MCF 10A (cell line): ENCODE data around the gene C1orf21. TPM values are rescaled to one million over a fixed set of nuclear protein-coding genes. Genes with fewer than 3 reads are reported as not detected.

Experiments
- BruUV-seq: library from RNA; stranded (reverse); fragments of 400-500 nt; replicated peaks from 2 replicates; lab custom pipeline; 2021; lab: Mats Ljungman, UMichigan
- CTCF ChIA-PET: fragments of 300-600 bp; sonication (Branson Sonifier 250); formaldehyde crosslinking; extraction: SDS; loops from one replicate; lab custom pipeline; 2021; ENCODE audit warnings: antibody characterized with exemption, inconsistent platforms; lab: Yijun Ruan, JAX
- POLR2A ChIA-PET: fragments of 300-600, 350-650 bp; sonication (Branson Sonifier 250); formaldehyde crosslinking; extraction: SDS; loops from one replicate; lab custom pipeline; 2020; ENCODE audit warnings: antibody characterized with exemption, inconsistent platforms; lab: Yijun Ruan, JAX
- DNase-seq: peaks from one replicate; pipeline ENCODE4 v3.0.0-alpha.2; 2018; ENCODE audit not compliant: unreplicated experiment
- H3K27ac Mint-ChIP-seq: one replicate; pipeline ENCODE4 v1.8.0; 2022; ENCODE audit warnings: mild to moderate bottlenecking, low read depth, mixed read lengths; ENCODE audit not compliant: unreplicated experiment
- H3K27me3 Mint-ChIP-seq: one replicate; pipeline ENCODE4 v1.8.0; 2022; ENCODE audit warnings: mixed read lengths; ENCODE audit not compliant: insufficient read depth, unreplicated experiment
- H3K36me3 Mint-ChIP-seq: one replicate; pipeline ENCODE4 v1.8.0; 2022; ENCODE audit warnings: mild to moderate bottlenecking, moderate library complexity, mixed read lengths; ENCODE audit not compliant: insufficient read depth, unreplicated experiment
- H3K4me1 Mint-ChIP-seq: one replicate; pipeline ENCODE4 v1.8.0; 2022; ENCODE audit warnings: mixed read lengths; ENCODE audit not compliant: insufficient read depth, unreplicated experiment
- H3K4me3 Mint-ChIP-seq: one replicate; pipeline ENCODE4 v1.8.0; 2022; ENCODE audit warnings: mild to moderate bottlenecking, moderate library complexity, mixed read lengths; ENCODE audit not compliant: unreplicated experiment
- H3K9me3 Mint-ChIP-seq: one replicate; pipeline ENCODE4 v1.8.0; 2022; ENCODE audit warnings: mixed read lengths; ENCODE audit not compliant: unreplicated experiment
- intact Hi-C: fragments of 100-400 bp; cut with micrococcal nuclease; formaldehyde crosslinking; loops from 2 replicates; pipeline ENCODE4 v1.14.1; 2022
- total RNA-seq: library from RNA; stranded (reverse); gene quantifications from 2 replicates; pipeline ENCODE4 v1.2.3, GENCODE V29; 2022
- TF ChIP-seq, protein P1 (sequence below): fragments of 200-600 bp; IDR thresholded peaks from one replicate; pipeline ENCODE4 v1.8.0; 2022; ENCODE audit warnings: antibody characterized with exemption, mild to moderate bottlenecking; ENCODE audit not compliant: unreplicated experiment

C1orf21 gene
- total RNA-seq, 1 experiment from 2014 or later, result 23.2 TPM

GRCh38 chr1:184664661-184665060 is 277.8 kb downstream of the C1orf21 start:
- ChIA-PET POLR2A (interaction anchor here (0.6 to 1.5 kb wide), 4 partner anchors 38 to 279 kb away, joined by 3 to 18 read pairs (median 4); partner anchors contain the start of gene C1orf21), CTCF (interaction anchor here (0.5 to 2.9 kb wide), 68 partner anchors 8 to 749 kb away, joined by 3 to 49 read pairs (median 5); partner anchors contain the start of gene C1orf21)
- no peak for DNase-seq
- Mint-ChIP-seq H3K27me3 (no peaks in the 10 kb centered on the region), H3K9me3 (no peaks in the 10 kb centered on the region), H3K36me3 (no peaks in the 10 kb centered on the region), H3K4me1 (peaks cover 29% of the 10 kb centered on the region), H3K27ac (no peak overlapping the region), H3K4me3 (no peak overlapping the region)
- no TSS peak for BruUV-seq
- intact Hi-C loops, result loop anchor here (1.0 to 2.0 kb wide), 5 partner anchors 102 to 589 kb away; no protein-coding TSS in a partner anchor
- TF ChIP-seq, protein P1, sequence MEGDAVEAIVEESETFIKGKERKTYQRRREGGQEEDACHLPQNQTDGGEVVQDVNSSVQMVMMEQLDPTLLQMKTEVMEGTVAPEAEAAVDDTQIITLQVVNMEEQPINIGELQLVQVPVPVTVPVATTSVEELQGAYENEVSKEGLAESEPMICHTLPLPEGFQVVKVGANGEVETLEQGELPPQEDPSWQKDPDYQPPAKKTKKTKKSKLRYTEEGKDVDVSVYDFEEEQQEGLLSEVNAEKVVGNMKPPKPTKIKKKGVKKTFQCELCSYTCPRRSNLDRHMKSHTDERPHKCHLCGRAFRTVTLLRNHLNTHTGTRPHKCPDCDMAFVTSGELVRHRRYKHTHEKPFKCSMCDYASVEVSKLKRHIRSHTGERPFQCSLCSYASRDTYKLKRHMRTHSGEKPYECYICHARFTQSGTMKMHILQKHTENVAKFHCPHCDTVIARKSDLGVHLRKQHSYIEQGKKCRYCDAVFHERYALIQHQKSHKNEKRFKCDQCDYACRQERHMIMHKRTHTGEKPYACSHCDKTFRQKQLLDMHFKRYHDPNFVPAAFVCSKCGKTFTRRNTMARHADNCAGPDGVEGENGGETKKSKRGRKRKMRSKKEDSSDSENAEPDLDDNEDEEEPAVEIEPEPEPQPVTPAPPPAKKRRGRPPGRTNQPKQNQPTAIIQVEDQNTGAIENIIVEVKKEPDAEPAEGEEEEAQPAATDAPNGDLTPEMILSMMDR, result no peak

GRCh38 chr1:184665360-184665759 is 278.5 kb downstream of the C1orf21 start:
- Mint-ChIP-seq H3K27me3 (no peaks in the 10 kb centered on the region), H3K36me3 (no peaks in the 10 kb centered on the region), H3K4me3 (no peak overlapping the region), H3K27ac (no peak overlapping the region), H3K4me1 (peaks cover 24% of the 10 kb centered on the region), H3K9me3 (no peaks in the 10 kb centered on the region)
- BruUV-seq, result no TSS peak
- intact Hi-C loops, result loop anchor here (2.0 kb wide), 1 partner anchor 103 kb away; no protein-coding TSS in a partner anchor
- POLR2A ChIA-PET, result interaction anchor here (0.6 kb wide), 1 partner anchor 280 kb away, joined by 3 read pairs; no protein-coding TSS in a partner anchor
- CTCF ChIA-PET, result interaction anchor here (0.5 to 2.9 kb wide), 10 partner anchors 10 to 749 kb away, joined by 3 to 49 read pairs (median 6); no protein-coding TSS in a partner anchor
- no peak for DNase-seq
- TF ChIP-seq, protein P1, result no peak

DNA sequence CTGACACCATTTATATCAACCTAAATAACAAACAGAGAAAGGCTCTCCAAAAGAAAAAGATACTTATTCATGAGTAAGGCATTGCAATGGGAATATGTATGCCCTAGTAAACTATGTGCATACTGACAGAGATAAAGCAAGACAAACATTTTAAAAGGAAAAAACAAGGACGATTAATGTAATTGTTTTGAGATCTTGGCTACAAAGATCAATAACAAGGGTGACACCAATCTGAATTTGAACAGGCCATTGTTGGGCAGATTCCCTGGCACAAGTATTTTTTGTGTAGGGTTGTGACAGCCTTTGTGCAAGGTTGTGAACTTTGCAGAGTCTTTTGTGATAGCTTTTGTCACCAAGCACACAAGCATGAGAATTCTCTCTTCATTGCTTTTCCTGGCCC is 282.6 kb downstream of the C1orf21 start:
- no peak overlapping the region for H3K27ac Mint-ChIP-seq
- no peaks in the 10 kb centered on the region for H3K36me3 Mint-ChIP-seq
- BruUV-seq, result no TSS peak
- no peaks in the 10 kb centered on the region for H3K27me3 Mint-ChIP-seq
- no peak for DNase-seq
- H3K4me1 Mint-ChIP-seq, result peaks cover under 1% of the 10 kb centered on the region
- no peak overlapping the region for H3K4me3 Mint-ChIP-seq
- TF ChIP-seq, protein P1, result no peak
- no peaks in the 10 kb centered on the region for H3K9me3 Mint-ChIP-seq
- ChIA-PET POLR2A (interaction anchor here (1.3 to 2.3 kb wide), 2 partner anchors 17 to 129 kb away, joined by 3 to 7 read pairs; no protein-coding TSS in a partner anchor), CTCF (interaction anchor here (0.6 to 2.4 kb wide), 6 partner anchors 13 to 594 kb away, joined by 3 to 9 read pairs (median 4); no protein-coding TSS in a partner anchor)
- intact Hi-C loops, result no loop called here

DNA sequence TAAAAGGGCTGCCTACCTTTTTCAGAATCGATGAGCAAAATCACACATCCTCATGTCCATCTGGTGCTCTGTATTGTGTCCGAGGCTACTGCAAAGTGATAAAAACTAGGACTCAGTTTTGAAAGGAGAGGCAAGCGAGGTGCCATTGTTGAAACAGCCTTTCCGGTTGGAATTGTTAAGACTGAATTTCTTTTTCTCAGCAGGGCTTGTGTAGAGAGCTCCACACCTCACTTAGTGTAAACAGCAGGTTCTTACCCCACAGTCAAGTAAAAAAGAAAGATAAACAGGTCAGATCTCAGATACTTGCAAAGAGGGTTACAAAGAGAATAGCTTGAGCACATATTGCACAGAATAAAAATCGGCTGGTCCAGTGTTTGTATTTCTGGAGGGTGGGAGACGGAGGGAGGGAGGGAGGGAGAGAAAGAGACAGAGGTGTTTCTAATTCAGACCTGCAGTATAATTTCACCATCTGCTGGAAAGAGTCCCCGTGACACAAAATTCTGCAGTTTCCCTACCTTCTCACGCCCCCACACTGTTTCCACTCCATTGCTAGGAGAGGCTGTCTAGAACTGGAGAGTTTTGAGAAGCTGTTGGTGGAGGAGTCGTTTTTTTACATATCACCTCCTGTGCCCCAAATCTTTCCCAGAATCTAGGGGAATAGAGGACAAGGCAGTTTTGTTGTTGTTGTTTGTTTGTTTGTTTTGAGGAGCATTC is 285.3 kb downstream of the C1orf21 start:
- ChIA-PET CTCF (interaction anchor here (0.5 to 3.1 kb wide), 7 partner anchors 8 to 449 kb away, joined by 3 to 24 read pairs (median 4); no protein-coding TSS in a partner anchor), POLR2A (interaction anchor here (0.8 kb wide), 1 partner anchor 430 kb away, joined by 4 read pairs; no protein-coding TSS in a partner anchor)
- Mint-ChIP-seq H3K4me3 (no peak overlapping the region), H3K9me3 (no peaks in the 10 kb centered on the region), H3K27me3 (no peaks in the 10 kb centered on the region), H3K36me3 (no peaks in the 10 kb centered on the region), H3K4me1 (no peaks in the 10 kb centered on the region), H3K27ac (no peak overlapping the region)
- TF ChIP-seq, protein P1, result no peak
- no peak for DNase-seq
- no TSS peak for BruUV-seq
- intact Hi-C loops, result no loop called here
